ENCODE measurements around the gene HSF2. TPM values are rescaled to one million over a fixed set of nuclear protein-coding genes. Genes with fewer than 3 reads are reported as not detected.

The HSF2 gene, protein sequence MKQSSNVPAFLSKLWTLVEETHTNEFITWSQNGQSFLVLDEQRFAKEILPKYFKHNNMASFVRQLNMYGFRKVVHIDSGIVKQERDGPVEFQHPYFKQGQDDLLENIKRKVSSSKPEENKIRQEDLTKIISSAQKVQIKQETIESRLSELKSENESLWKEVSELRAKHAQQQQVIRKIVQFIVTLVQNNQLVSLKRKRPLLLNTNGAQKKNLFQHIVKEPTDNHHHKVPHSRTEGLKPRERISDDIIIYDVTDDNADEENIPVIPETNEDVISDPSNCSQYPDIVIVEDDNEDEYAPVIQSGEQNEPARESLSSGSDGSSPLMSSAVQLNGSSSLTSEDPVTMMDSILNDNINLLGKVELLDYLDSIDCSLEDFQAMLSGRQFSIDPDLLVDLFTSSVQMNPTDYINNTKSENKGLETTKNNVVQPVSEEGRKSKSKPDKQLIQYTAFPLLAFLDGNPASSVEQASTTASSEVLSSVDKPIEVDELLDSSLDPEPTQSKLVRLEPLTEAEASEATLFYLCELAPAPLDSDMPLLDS
- 10.3 and 20.4 TPM in 2 replicates for total RNA-seq

DNA sequence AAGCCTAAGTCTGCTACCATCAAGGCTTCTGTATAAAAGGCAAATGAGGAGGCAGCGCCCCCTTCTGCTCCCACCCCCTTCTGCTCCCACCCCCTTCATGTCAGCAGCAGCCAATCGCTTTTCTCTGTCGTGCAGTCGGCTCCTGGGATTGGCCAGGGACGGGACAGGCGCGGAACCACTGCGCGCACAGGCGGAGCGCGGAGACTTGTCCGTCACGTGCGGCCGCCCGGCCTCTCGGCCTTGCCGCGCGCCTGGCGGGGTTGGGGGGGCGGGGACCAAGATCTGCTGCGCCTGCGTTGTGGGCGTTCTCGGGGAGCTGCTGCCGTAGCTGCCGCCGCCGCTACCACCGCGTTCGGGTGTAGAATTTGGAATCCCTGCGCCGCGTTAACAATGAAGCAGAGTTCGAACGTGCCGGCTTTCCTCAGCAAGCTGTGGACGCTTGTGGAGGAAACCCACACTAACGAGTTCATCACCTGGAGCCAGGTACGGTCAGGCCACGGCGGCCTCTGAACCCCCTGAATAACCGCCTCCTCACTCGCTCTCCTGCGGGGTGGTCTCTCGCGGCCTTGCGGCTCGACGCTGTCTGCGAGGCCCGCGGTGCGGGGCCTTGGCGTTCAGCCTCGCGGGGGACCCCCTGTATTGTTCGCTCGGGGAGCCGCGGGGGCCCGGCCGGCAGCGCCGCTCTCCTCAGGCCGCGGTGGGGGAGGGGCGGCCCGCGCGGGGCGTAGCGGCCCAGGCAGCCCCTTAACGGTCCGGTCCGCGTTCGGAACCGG, at the start of gene HSF2:
HSF2 (plus strand) TSS at position 305 of the 773 bp plus-strand sequence; CDS start at position 391, 86 bp downstream.
- DNase-seq (ENCODE audit: extremely low read depth, low read depth, low spot score): peak; percentile 69

DNA sequence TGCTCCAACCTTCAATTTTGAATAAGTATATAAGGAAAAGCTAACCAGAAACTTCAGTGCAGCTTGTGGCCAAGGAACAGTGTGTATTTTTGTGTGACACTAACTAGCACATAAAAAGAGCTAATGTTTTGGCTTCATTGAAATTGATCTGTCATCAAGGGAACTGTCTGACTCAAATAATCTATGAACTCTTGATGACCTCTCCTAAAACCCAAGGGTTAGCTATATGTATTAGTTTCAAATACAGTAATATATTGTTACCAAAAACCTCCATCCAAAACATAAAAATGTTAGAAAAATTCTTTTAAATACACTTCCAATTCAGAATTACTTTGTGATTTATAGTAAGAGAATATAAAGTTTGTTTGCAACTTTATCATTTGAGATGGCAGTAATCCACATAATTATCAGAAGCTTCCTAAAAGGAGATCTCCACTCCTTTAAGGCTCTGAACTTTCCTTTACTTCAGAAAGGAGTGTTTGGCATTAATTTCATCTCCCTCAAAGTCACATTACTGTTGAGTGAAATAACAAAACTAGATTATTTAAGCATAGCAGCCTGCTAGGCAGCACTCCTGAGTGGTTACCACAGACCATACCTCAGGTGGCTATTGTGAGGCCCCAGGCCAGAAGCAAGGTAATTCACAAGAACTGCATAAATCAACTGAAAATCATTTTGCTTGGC, 46.3 kb upstream of the HSF2 start:
- DNase-seq (ENCODE audit: extremely low read depth, low read depth, low spot score): no peak

DNA sequence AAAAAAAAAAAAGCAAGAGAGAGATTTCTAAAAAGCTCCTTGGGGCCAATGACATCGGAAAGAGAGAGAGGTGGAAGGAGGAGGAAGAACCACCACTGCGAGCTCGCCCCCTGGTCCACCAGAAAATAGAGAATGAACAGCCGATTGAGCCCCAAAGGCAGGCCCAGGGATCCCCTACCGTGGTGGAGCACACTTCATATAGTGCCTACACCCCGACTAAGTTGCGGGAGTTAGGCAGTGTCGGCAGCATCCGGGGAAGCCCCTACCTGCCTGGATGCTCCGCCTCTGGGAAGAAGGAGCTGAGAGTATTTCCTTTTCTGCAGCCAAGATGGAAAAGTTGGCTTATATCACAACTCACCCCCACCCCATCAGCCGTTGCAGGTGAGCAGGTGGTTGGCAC, 38.6 kb upstream of the HSF2 start:
- no peak for DNase-seq (ENCODE audit: extremely low read depth, low read depth, low spot score)

DNA sequence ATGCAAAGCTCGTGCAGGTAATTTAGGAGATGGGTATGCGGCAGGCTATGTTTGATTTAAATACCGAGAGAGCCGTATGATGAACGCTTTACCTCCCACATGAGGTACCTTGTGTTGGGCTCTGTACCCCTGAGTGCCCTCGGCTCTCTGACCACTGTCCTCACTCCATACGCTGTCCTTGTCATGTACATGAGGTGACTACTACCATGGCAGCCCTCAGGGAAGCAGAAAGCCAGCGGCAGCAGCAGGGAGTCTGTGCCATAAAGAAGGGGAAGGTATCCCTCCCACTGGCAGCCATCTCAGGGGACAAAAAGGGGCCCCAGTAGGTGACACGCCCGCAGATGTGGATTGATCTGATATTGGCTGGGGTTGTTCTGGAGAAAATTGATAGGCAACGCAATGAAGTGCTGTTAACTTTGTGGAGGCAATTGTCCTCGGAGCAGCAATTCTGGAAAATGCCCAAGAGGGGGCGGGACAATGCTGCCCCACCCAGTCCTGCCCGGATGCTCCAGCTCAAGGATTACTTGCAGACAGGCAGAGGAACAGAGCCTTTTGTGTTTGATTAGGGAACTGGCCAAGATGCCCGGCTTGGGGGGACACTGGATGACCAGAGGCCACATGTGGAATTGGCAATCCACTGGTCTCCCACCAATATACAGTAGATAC, 38.0 kb upstream of the HSF2 start:
- no peak for DNase-seq (ENCODE audit: extremely low read depth, low read depth, low spot score)

DNA sequence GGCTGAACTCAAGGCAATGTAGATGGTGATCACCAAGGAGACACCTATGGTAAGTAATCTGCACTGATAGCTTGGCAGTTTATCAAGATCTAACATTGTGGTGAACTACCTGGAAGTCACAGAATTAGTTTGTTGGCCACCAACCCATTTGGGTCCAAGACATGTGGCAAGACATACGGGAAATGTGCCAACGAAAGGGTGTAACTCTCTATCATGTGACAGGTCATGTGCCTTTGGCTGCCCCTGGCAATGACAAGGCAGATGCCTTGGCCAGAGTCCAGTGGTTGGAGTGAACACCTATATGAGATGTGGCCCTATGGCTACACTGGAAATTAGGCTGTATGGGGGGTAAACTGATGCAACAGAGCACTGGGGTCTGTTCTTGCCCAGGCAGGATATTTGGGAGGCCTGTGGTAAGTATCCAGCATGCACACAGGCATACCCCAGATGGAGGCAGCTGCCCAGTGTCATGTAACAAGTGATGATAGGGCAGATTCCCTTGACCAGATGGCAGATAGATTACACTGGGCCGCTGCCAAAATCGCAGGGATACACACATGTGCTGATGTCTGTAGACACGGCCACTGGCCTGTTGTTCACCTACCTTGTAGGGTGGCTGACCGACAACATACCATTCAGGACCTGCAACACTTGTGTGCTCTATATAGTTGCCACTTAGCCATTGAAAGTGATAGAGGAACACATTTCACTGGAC, 35.5 kb upstream of the HSF2 start:
- no peak for DNase-seq (ENCODE audit: extremely low read depth, low read depth, low spot score)

DNA sequence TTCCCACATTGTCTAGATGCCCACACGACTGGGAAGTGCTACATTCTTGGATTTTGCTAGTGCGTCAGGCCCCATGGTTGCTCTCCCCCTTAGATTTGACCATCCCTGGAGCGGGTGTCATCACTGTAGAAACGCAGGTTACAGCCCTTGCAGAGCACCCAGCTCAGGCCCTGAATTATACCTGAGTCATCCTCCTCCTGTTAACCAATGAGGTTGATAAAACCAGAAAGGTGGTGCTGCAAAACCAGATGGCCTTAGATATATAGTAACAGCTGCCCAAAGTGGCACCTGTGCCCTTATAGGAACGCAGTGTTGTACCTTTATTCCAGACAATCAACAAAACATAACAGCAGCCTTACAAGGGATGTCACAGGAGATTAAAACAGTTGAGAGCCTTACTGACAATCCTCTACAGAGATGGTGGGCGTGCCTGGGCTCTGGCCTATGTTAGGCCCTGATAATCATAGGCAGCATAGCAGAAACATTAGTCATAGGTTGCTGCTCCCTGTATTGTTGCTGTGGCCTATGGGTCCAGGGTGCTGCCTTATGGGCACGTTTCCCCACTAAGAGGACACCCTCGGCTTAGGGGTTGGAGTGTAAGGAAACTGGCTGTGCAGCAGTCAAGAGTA, 33.6 kb upstream of the HSF2 start:
- no peak for DNase-seq (ENCODE audit: extremely low read depth, low read depth, low spot score)

DNA sequence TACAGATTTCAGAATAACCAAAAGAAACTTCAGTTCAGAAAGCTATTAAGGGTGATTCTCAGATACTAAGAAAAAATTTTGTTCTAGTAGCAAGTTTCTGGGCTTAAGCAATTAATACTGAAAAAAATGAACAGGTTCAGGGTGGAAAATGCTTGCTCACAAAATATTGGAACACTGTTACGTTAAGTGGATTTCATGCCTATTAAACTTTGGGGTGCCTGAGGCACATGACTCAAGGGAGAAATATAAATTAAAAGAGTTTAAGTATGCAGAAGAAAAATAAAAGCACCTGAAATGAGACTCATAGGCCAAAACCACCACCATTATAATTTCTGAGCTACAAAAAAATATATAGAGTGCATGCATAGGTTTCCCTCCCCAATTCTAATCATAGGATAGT, 32.3 kb upstream of the HSF2 start:
- no peak for DNase-seq (ENCODE audit: extremely low read depth, low read depth, low spot score)

DNA sequence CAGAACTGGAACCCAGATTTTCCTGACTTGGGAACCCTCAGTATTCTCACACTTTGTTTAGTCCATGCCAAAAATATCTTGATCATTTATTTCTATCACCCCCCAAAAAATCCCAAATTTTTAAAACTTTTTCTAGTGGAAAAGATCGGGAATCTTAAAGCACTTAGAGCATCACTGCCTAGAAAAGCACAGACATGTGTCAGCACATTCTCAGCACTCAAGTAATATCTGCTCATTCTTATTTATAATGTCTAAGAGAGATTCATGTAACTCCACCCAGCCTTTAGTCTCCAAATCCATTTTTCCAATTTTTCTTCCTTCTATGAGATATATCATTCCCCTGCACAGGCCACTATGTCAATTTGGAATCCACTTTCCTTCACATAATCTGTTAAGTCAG, 29.9 kb upstream of the HSF2 start:
- DNase-seq (ENCODE audit: extremely low read depth, low read depth, low spot score): no peak

DNA sequence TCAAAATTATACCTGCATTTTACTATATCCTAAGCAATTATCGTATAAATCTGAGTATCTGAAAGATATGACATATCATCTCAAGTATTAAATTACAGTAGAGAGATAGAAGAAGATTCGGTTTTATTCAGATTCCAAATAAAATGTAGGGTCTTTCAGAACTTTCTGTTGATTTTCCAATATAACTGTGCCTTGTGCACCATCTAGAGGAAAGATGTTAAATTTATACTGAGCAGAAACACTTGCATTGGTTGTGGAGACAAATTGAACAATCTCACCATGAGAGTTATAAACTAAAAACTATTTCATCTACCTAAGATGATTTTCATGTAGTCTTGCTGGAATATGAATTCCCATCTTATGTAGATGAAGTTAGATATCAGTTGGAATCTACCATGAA, 26.8 kb upstream of the HSF2 start:
- no peak for DNase-seq (ENCODE audit: extremely low read depth, low read depth, low spot score)

DNA sequence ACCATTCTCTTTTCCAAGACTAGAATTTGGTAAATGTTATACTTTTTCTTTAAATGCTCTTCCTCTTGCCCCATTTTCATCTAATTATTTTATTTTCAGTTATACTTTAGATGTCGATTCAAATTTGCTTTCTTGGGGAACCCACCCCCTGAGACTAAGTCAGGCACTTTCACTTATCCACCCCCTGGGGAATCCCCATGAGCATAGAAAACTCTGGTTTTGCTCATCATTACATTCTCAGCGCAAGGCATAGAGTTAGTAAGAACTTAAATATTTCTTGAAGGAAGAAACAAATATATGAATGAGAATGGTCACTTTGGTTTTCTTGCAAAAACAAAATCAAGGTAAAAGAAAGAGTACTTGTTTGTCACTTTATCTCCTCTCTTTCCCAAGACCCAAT, 25.1 kb upstream of the HSF2 start:
- DNase-seq (ENCODE audit: extremely low read depth, low read depth, low spot score): no peak

DNA sequence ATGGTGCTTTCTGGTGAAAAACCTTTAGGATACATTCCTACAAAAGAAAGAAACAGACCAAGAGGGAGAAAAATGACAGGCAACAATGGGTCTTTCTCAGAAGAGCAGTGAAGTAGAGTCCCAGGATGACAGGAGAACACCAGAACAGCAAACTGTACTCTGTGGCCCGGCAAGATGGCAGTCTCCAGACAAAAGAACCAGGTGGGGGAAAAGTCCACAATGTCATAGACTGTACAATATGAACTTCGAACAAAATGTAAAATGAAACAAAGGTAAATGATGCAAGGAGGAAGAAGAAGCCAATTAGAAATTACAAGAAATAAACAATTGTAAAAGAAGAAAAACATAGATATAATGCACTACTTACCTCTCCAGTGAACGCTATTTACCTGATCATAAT, 23.2 kb upstream of the HSF2 start:
- no peak for DNase-seq (ENCODE audit: extremely low read depth, low read depth, low spot score)

DNA sequence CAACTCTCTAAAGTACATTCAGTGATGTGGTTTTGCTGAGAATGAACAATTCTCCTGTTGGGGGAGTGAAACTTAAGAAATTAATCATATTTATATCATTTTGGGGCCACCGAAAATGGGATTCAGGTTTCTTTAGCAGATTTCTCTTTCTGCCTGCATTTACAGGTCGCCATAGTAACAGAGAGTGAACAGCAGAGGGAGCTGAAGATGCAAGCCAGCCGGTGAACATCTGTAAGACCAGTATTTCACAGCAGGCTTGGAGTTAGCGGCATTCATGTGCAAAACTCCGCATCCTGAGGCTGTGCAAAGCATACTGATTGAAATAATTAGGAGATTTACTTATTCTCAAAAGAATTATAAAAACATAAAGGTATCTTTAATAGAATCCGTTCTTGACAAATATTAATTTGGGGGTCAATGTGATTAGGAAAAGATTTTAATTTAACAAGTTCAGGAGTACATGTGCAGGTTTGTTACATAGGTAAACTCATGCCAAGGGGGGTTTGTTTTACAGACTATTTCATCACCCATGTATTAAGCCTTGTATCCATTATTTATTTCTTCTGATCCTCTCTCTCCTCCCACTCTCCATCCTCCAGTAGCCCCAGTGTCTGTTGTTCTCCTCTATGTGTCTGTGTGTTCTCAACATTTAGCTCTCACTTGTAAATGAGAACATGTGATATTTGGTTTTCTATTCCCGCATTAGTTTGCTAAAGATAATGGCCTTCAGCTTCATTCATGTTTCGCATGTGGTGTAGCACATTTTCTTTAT, 17.8 kb upstream of the HSF2 start:
- peak; percentile 25 for DNase-seq (ENCODE audit: extremely low read depth, low read depth, low spot score)

DNA sequence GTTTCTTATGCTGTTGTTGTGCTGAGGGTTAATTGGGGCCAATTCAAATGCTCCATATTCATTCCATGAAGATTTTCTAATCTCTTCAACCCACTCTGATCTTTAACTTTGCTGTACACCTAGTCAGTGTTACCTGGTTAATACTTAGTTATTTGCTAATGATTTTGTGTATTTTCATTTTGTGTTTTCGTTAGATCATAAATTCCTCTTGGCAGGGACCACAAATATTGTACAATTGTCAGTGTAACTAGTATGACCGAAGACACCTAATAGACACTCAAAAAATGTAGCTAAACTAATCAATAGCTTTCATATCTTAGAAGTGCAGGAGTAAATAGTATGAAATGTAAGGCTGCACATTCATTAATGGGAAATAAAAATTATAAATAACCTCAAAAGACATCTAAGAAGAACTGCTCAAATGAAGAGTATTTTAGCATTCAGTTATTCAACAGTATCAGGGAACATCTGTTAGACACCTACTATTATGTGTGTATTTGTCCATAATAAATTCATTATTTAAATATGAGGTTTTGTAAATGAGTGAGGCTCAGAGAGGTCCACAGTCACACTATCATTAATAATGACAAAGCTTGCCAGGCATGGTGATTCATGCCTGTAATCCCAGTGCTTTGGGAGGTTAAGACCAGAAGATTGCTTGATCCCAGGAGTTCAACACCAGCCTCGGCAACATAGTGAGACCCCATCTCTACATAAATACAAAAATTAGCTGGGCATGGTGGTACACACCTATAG, 13.4 kb upstream of the HSF2 start:
- no peak for DNase-seq (ENCODE audit: extremely low read depth, low read depth, low spot score)

DNA sequence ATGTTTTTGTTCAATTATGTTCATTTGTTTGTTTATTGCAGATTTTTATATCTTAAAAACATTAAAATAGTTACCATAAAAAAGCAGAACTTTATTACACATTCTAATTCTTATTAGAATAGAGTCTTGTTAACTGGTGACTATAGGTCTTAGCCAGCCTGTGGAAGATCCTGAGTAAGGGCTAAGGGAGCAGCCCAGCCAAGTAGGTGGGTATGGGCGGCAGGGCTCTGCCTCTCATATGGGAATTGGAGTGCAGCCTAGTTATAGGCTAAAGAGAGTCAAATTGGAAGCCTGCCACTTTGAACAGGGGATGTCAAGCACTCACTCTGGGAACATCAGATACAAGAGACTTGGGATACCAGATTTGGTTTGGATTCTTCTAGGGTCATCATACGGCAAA, 10.5 kb upstream of the HSF2 start:
- no peak for DNase-seq (ENCODE audit: extremely low read depth, low read depth, low spot score)

DNA sequence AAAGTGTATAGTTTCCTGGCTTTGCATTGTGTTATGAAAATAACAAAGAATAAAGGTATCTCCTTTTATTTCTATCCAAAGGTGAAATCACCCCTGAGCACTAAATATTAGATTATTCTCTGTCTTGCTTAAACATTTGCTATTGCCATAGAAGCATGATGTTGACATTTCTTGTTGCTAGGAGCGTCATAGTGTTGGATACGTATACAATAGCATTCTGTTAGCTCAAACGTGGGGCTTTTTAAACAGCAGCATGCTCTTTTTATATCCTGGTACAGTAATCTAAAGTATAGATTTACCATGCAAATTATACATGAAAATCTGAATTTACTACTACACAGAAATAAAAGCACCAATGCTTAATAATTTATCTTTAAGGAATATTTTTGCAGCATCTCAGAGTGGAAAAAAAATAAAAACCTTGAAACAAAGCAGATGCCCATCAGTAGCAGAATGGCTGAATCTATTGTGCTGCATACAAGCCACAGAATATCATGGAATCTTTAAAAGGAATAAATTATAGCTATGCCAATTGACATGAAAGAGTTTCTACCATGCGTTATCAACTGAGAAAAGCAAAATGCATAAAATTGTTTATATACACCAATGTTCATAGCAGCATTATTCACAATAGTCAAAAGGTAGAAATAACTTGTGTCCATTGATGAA, 9.6 kb upstream of the HSF2 start:
- DNase-seq (ENCODE audit: extremely low read depth, low read depth, low spot score): no peak

DNA sequence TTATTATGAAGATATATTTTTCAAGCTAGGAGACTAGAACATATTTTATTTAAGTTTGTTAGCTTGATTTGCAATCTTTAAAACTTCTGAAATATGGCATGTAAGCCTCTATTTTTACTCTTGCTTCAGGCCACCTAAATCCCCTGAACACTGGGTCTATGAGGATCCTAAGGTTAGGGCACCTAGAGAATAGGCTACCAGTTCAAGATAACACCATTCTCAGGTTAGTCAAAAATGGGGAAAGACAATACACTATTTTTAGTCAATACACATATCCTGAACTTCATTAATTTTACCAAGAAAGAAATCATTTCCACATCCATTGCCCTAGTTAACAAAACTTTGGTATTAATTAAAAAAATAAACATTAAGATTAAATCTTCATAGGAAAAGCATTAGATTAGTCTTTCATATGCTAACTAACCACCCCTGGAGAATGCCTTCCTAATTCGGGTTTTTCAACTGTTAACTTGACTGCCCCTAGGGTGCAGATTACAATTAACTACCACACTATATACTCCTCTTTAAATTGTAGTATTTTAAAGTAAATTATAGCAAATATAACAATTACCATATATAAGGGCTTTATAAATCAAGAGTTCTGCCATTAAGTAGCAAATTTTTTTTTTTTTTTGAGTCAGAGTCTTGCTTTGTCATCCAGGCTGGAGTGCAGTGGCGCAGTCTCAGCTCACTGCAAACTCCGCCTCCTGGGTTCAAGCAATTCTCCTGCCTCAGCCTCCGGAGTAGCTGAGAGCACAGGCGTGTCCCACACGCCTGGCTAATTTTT, 6.7 kb upstream of the HSF2 start:
- no peak for DNase-seq (ENCODE audit: extremely low read depth, low read depth, low spot score)

DNA sequence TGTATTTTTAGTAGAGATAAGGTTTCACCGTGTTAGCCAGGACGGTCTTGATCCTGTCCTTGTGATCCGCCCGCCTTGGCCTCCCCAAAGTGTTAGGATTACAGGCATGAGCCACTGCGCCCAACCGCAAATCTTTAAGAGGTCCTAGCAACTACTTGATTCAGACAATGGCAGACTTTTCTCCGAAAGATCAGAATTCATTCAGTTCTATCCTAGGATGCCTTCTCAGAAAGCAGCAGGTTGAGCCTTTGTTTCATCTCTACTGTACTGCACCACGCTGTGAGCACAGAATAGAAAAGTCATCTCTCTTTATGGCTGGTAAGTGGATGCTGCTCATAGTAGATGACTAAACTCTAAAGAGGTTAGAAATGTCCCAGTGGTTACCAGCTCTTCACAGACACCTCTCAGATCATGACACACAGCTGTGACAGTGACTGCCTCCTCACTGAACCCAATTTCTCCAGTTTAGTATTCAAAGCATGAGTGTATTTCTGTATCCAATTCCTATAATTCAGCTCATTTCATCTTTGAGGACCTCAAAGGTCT, 6.0 kb upstream of the HSF2 start:
- DNase-seq (ENCODE audit: extremely low read depth, low read depth, low spot score): no peak
